GM21360 (cell line): ENCODE results near the gene LHX4.
A peak's percentile ranks its signal among the peaks of the same experiment; 100 is the strongest.

Experiments used
- ATAC-seq: cut with Tn5 transposase; IDR thresholded peaks from one replicate; pipeline ENCODE4 v1.9.1; 2021; ENCODE audit warnings: mild to moderate bottlenecking, moderate library complexity; ENCODE audit not compliant: unreplicated experiment

Gene LHX4

DNA sequence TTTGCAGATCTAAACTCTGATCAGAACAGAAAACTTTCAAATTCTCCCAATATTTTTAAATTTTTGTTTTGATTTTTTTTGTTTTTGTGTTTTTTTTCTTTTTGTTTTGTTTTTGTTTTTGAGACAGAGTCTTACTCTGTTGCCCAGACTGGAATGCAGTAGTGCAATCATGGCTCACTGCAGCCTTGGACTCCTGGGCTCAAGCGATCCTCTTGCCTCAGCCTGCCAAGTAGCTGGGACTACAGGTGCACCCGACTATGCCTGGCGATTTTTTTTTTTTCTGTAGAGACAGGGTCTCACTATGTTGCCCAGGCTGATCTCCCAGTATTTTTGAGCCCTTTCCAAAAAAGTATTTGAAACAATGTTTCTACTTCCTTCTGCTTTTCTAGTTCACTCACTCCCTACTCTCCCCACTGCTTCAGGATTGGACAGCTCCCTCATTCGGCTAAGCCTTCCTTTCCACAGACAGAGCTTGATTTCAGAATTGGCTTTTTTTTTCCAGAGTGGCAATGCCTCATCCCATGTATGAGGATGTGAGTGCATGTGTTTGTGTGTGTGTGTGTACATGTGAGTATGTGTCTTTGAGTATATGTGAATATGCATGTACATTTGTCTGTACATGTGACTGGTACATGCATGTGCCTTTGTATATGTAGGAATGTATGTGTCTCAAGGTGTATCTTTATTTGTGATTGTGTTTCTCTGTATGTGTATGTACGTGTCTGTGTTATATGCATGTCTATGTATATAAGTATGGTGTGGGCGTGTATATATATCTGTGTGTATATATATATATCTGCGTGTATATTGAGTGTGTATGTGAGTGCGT is 11.9 kb downstream of the LHX4 start:
- no peak for ATAC-seq

GRCh38 chr1:180243517-180244221 is 13.6 kb downstream of the LHX4 start:
- ATAC-seq, result no peak

DNA sequence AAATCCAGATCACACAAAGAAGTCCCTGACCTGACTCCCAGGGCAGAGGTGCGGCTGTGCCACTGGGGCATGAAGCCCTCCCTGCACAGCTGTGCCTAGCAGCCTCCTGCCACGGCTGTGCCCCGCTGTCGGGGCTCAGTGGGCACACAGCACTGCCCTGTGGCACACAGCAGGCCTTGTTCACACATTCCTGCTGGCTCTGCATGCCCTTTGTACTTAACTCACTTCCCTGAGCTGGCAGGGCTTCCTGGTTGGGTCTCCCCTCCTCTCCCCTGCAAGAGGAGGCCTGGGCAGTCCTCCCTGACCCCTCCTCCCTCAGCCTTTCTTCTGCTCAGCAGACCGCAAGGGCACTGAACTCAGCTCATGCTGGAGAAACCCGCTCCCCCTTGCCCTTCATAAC is 14.8 kb downstream of the LHX4 start:
- no peak for ATAC-seq

DNA sequence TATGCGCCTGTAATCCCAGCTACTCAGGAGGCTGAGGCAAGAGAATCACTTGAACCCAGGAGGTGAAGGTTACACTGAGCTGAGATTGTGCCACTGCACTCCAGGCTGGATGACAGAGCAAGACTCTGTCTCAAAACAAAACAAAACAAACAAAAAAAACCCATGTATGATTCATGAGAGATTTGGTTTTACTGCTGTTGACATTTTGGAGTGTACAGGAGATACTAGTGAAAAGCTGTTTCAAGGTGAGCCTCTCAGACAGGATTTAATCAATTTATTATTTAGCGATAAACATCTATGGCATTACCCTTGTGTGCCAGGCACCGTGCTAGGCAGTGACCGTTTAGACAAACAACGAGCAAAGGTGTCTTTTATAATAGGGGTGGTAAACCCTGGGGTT is 16.5 kb downstream of the LHX4 start:
- no peak for ATAC-seq

DNA sequence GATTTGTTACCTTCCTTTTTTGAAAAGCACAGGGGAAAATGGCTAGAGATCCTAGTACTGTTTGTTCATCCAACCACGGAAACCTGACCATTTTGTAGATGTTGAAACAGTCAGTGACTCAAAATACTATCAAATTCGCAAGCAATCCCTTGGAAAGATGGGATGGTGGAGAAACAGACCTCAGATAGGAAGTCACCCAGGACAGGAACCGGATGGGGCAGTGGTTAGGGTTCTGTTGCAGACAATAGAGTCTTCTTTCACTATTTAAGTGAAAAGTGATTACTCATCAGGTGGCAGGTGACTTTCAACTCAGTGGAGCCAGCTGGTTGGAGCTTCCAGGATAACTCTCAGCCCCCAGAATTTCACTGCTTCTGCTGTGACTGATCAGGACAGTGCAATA is 17.0 kb downstream of the LHX4 start:
- no peak for ATAC-seq

GRCh38 chr1:180247580-180247979 is 17.5 kb downstream of the LHX4 start:
- no peak for ATAC-seq

DNA sequence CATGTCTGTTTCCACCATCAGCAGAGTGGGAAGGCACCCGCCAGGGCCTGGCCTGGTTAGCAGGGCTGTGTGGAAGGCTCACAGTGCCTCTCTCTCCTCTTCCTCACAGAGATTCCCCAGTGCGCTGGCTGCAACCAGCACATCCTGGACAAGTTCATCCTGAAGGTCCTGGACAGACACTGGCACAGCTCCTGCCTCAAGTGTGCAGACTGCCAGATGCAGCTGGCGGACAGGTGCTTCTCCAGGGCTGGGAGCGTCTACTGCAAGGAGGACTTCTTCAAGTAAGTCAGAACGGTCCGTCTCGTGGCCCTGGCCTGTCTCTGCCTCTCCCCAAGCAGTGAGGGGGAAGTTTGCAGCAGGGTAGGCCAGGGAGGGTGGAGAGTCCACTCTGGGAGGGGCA is 18.1 kb downstream of the LHX4 start:
- no peak for ATAC-seq

GRCh38 chr1:180248731-180249681 is 18.9 kb downstream of the LHX4 start:
- ATAC-seq, result no peak

DNA sequence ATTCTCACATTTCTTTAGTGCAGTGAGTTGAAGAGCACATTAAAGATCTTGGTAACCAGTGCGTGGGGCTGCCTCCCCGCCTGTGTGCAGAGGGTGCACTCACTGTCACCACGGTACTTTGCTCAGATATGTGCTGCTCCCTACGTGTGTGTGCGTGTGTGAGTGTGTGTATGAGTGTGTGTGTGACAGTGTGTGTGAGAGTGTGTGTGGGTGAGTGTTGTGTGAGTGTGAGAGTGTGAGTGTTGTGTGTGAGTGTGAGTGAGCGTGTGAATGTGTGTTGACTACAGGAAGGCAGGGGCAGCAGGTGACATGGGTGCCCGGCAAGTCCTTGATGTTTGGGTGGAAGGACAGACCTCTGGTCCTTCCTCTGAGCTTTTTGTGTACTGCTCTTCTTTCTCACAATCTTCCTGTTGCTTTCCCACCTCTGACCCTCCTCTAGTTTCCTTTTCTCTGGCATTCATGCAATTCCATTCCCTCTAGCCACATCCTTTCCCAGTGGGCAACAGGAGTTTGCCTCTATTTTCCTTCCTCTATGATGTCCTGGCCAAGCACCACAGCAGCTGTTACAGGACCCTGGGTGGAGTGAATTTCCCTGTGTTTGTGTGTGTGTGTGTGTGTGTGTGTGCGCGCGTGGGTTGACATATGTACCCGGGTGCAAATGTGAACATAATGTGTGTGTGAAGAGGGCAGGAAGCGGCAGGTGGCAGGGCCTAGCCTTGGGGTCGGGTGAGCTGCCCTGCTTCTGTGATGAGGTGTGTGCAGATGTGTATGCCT is 19.8 kb downstream of the LHX4 start:
- no peak for ATAC-seq

- ATAC-seq, result no peak
Measured at GRCh38 chr1:180250499-180250770, 20.4 kb downstream of the LHX4 start.

DNA sequence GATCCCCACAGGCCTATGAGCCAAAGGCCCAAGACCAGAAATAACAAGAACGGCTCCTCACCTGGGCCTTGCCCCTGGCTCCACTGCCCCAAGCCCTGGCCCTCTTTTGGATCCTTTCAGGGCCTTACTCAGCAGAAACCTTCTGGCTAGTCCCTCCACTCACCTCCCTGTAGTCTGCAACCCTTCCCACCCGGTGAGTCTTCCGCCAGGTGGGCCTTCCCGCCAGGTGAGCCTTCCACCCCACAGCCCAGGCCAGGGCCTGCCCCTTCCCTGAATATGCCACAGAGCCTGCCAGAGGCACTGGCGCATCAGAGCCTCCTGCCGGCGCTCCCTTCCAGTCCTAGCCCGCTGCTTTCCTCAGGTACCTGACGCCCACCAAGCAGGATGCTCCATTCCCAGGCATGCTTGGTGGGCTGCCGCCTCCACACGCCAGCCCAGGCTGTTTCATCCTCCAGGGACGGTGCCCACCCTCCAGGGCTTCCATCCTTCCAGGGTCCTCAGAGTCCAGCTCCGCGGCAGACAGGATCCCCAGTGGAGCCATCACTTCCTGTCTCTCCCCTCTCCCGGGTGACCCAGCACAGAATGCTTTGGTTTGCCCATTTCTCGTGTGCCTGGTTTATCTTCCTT is 20.9 kb downstream of the LHX4 start:
- ATAC-seq, result no peak

DNA sequence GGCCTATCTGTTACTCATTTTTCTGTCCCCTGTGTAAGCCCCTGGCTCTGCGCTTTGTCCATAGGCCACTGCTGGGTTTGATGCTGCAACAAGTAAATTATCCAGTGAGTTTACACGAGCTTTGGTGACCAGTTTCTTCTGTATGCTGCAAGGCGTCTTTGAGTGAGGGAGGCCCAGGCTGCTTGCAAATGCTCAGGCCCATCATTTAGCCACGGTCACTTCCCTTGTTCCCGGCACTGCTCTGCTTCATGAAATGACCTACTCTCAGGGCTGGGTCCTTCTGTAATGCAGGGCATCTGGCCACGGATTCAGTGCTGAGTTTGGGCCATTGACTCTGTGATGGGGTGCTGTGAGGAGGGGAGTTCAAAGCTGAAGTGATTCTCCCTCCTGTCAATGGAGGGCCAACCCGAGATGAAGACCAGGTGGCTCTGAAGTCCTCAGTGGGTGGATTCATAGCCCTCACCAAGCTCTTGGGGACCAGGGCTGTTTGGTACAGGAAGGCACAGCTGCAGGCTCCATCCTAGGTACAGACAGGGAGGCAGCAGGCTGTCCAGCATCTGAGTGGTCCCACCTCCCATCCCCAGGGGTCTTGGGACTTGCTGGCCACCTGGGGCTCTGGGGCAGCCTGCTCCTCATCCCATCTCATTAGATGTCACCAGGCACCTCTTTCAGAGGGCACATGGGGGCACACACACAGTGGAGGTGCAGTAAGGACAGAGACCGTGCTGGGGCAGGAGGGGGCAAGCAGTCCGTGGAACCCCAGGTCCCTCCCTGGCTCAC is 21.7 kb downstream of the LHX4 start:
- ATAC-seq, result no peak

GRCh38 chr1:180252638-180253536 is 22.8 kb downstream of the LHX4 start:
- ATAC-seq, result peak; percentile 67

DNA sequence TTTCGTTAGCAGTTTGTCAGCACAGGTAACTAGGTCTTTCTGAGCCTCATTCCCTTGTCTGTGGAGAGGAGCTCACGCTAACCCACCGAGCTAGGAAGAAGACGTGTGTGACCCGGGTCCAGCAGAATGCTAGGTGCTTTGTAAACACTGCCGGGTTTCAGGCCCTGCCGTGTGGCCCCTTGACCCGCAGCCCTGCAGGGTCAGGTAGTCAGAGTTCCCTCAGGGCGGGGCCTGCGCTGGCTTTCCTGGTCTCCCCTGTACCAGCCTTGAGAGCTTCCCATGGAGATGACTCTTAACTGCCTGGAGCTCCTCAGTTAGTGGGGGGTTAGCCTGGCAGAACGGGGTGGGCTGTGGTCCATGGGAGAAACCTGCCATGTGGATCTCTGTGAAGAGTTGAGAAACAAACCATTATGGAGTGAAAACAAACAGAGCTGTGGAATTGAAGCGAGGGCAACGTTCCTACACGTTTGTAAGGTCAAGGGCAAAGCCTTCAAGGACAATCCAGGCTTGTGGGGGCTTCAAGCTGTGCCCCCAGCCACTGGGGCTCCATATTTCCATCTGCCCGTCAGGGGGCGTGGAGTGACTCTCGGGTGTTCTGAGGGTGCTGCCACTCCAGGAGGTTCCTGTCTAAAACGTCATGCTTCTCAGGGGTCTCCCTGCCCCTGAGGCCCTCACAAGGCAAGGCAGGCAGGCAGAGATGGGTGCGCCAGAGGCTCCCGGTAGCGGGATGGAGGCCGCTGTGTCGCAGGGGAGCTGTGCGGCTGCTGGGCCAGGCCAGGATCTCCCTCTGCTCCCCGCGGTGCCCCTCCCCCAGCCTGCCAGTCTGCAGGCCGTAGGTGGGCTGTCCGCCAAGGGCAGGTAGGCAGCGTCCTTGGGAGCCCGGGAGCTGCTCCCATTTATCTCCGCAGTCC is 23.8 kb downstream of the LHX4 start:
- no peak for ATAC-seq

- no peak for ATAC-seq
Measured at GRCh38 chr1:180254496-180254819, 24.4 kb downstream of the LHX4 start.

DNA sequence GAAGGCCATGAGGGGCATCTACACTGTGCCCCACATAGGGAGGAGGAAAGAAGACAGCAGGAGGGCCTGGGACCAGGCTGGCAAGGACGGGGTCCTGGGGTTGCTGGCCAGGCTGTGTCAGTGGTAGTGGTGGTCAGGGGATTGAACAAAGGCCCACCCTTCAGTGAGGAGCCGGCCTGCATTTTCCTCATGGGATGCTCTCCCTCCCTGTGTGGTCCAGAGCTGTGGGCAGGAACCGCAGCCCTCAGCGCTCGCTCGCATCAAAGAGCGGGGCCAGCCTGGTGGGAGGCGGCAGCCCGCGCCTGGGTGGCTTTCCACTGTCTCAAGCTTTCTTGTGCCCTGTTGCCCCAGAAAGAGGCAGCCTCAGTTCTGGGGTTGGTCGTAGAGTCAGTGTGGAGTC is 24.8 kb downstream of the LHX4 start:
- ATAC-seq, result no peak

DNA sequence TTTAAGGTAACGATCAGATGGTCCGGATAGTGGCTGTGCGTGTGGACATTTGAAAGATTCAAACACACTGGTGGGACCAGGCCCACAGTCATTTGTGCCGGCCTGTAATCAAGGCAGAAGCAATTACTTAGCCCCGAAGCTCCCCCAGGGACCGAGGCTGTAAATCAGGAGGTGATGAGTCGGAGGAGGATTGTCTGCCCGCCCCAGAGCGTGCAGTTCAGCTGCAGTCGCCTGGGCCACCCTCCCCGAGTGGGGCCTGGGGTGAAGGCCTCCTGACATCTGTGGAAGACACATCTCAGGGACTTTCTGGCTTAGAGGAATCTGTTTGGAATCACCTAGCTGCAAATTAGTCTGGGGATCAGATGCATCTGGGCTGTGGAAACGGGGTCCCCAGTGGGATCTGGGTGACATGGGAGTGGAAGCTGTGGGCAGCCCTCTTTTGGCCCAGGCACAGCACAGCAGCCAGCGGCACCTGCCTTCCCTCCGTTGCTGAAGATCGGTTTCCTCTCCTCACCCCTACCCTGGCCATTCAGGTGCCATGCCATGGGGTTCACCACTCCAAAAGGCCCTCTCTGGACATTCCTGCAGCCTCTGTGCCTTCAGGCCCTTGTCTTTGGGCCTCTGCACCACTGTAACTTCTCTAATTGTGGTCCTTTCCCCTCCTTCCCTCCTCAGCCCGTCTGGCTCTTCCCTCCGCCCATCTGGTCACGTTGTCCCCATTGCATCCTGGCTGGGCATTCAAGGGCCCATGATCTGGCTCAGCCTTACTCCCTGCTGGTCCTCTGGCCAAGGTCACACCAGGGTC is 25.7 kb downstream of the LHX4 start:
- ATAC-seq, result no peak
